ENCODE data around the gene FA2H. TPM values are rescaled to one million over a fixed set of nuclear protein-coding genes. Genes with fewer than 3 reads are reported as not detected.
"Not testable (repeated sequence)": the region's sequence is repeated elsewhere in the genome, so short reads cannot be mapped to it uniquely, and the experiment has no call there.

FA2H gene
- total RNA-seq, 1 experiment from 2014 or later: not detected

- no peak for DNase-seq
- H3K27me3 ChIP-seq: no peaks in the 10 kb centered on the region
- no peaks in the 10 kb centered on the region for H3K9me3 ChIP-seq
These were observed 83.3 kb downstream of the FA2H start for GRCh38 chr16:74691093-74691855.

GRCh38 chr16:74682556-74682955 lies 92.1 kb downstream of the FA2H start:
- Histone ChIP-seq H3K27me3 (no peaks in the 10 kb centered on the region), H3K4me3 (no peak overlapping the region), H3K36me3 (no peaks in the 10 kb centered on the region), H3K9me3 (no peaks in the 10 kb centered on the region)
- no peak for DNase-seq

More at GRCh38 chr16:74691093-74691855, 83.3 kb downstream of the FA2H start:
- Histone ChIP-seq H3K4me3 (no peak overlapping the region), H3K36me3 (no peaks in the 10 kb centered on the region; the same call in 1 of the 2 replicates)

GRCh38 chr16:74680681-74681080 lies 93.9 kb downstream of the FA2H start:
- Histone ChIP-seq H3K4me3 (no peak overlapping the region), H3K9me3 (no peaks in the 10 kb centered on the region), H3K27me3 (no peaks in the 10 kb centered on the region), H3K36me3 (no peaks in the 10 kb centered on the region)
- no peak for DNase-seq

- no peak for DNase-seq
- no peaks in the 10 kb centered on the region for H3K36me3 ChIP-seq
- H3K27me3 ChIP-seq: no peaks in the 10 kb centered on the region
- H3K4me3 ChIP-seq: no peak overlapping the region
- no peaks in the 10 kb centered on the region for H3K9me3 ChIP-seq
These were observed 94.6 kb downstream of the FA2H start for GRCh38 chr16:74679983-74680382.

- no peaks in the 10 kb centered on the region for H3K27me3 ChIP-seq
- no peaks in the 10 kb centered on the region for H3K36me3 ChIP-seq
- no peak for DNase-seq
- H3K4me3 ChIP-seq: no peak overlapping the region
- no peaks in the 10 kb centered on the region for H3K9me3 ChIP-seq
These were observed 96.8 kb downstream of the FA2H start for GRCh38 chr16:74677868-74678267.

- DNase-seq: no peak
- H3K4me3 ChIP-seq: no peak overlapping the region
These were observed 100.7 kb downstream of the FA2H start for GRCh38 chr16:74673876-74674275.

GRCh38 chr16:74668877-74669276 lies 105.7 kb downstream of the FA2H start:
- peaks cover 12% of the 10 kb centered on the region for H3K36me3 ChIP-seq
- not testable (repeated sequence) for DNase-seq, H3K4me3 ChIP-seq, H3K9me3 ChIP-seq, H3K27me3 ChIP-seq

More at GRCh38 chr16:74673876-74674275, 100.7 kb downstream of the FA2H start:
- no peaks in the 10 kb centered on the region for H3K27me3 ChIP-seq
- H3K9me3 ChIP-seq: no peaks in the 10 kb centered on the region
- H3K36me3 ChIP-seq: no peaks in the 10 kb centered on the region

- no peaks in the 10 kb centered on the region for H3K27me3 ChIP-seq
- peak; percentile 25 for DNase-seq
These were observed 107.3 kb downstream of the FA2H start for GRCh38 chr16:74667255-74667700.

GRCh38 chr16:74666425-74667254 lies 108.0 kb downstream of the FA2H start, which contains the start of gene RFWD3:
RFWD3 (minus strand) TSS chr16:74666877; CDS start chr16:74661449, 5,428 bp downstream.
- peaks cover 30% of the 10 kb centered on the region for H3K36me3 ChIP-seq
- H3K4me3 ChIP-seq: peak within 1 kb of the TSS; percentile 92
- DNase-seq: peak; percentile 96
- no peaks in the 10 kb centered on the region for H3K27me3 ChIP-seq
- no peaks in the 10 kb centered on the region for H3K9me3 ChIP-seq

More at GRCh38 chr16:74667255-74667700, 107.3 kb downstream of the FA2H start:
- Histone ChIP-seq H3K9me3 (no peaks in the 10 kb centered on the region), H3K4me3 (peak overlapping the region; percentile 92), H3K36me3 (peaks cover 25% of the 10 kb centered on the region)

GRCh38 chr16:74666010-74666421 lies 108.6 kb downstream of the FA2H start:
- Histone ChIP-seq H3K9me3 (no peaks in the 10 kb centered on the region), H3K27me3 (no peaks in the 10 kb centered on the region), H3K4me3 (peak overlapping the region; percentile 92), H3K36me3 (peaks cover 36% of the 10 kb centered on the region)
- DNase-seq: no peak

Other genes with a start within 250 kb of the FA2H start
- 29.4 and 50.4 TPM in 2 replicates for gene GLG1, start 167.7 kb downstream of the FA2H start, total RNA-seq (2014; rRNA removed; shearing (Covaris generic); ENCODE audit: low replicate concordance)
- gene RFWD3, start 107.9 kb downstream of the FA2H start, total RNA-seq (2014; rRNA removed; shearing (Covaris generic); ENCODE audit: low replicate concordance): 17.4 and 20.2 TPM in 2 replicates
- 2.8 and 8.3 TPM in 2 replicates for gene MLKL, start 74.0 kb downstream of the FA2H start, total RNA-seq (2014; rRNA removed; shearing (Covaris generic); ENCODE audit: low replicate concordance)
- gene WDR59, start 210.3 kb upstream of the FA2H start, total RNA-seq (2014; rRNA removed; shearing (Covaris generic); ENCODE audit: low replicate concordance): 5.4 and 12.9 TPM in 2 replicates
- gene ZNRF1, start 224.2 kb upstream of the FA2H start, total RNA-seq (2014; rRNA removed; shearing (Covaris generic); ENCODE audit: low replicate concordance): 8.2 and 16.2 TPM in 2 replicates